ENCODE data around the gene RFPL3.

DNA sequence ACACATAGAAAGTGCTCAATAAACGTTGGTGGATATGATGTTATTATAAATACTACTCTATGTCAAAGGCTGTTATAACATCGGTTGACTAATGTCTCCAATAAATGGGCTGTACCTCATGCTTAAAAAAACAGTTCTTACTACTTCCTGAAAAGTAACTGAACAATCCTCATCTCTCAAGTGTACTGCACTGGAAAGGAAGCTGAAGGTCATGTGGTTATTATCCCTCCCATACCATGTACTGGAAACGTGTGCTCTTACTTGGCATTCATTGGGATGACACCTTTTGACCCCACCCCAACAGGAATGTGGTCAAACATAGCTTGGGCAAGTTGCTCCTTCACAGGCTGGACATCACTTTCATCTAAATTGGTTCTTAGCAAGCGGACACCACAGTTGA, 43.8 kb downstream of the RFPL3 start:
- TF ChIP-seq CTCF (IDR thresholded peaks at IDR 0.05; ENCODE audit: insufficient read depth, low read length, poor library complexity, severe bottlenecking): no peak
- no peak for TF ChIP-seq EZH2phosphoT487 (conservative IDR thresholded peaks at IDR 0.05; ENCODE audit: low read length)
